H1 (cell line): ENCODE measurements around the gene PPM1G. TPM values are rescaled to one million over a fixed set of nuclear protein-coding genes. Genes with fewer than 3 reads are reported as not detected.

Experiments used
- ASH2L ChIP-seq: fragments of 200-600, 300-600 bp; sonication (generic); IDR thresholded peaks from one replicate; pipeline ENCODE4 v1.7.1; 2017; ENCODE audit warnings: low read length
- CBX5 ChIP-seq: fragments of 300-800, 300-1000 bp; sonication (generic); IDR thresholded peaks from 2 replicates; pipeline ENCODE4 v1.7.1; 2016; ENCODE audit warnings: antibody characterized with exemption, low read length, low read depth
- CHD2 ChIP-seq: IDR thresholded peaks from 2 replicates; pipeline ENCODE4 v1.6.1; 2012; ENCODE audit warnings: low read length, improper control_type of control experiment
- CTBP2 ChIP-seq: IDR thresholded peaks from 2 replicates; pipeline ENCODE4 v1.7.0; 2011; ENCODE audit warnings: borderline replicate concordance, mild to moderate bottlenecking, moderate library complexity, mixed read lengths, low read length; ENCODE audit not compliant: insufficient read depth, insufficient read length
- EP300 ChIP-seq, 2 experiments: IDR thresholded peaks; 1 replicate in 1 of 2; 2 replicates in 1 of 2; pipeline ENCODE4 v1.6.1; 2011 to 2012; ENCODE audit warnings: low read depth in 2 of 2, low read length in 2 of 2, mild to moderate bottlenecking in 2 of 2, borderline replicate concordance in 1 of 2, inconsistent platforms in 1 of 2, moderate library complexity in 1 of 2
- FOSL1 ChIP-seq: IDR thresholded peaks from 2 replicates; pipeline ENCODE4 v1.6.1; 2011; ENCODE audit warnings: mild to moderate bottlenecking, low read depth, low read length, moderate library complexity; ENCODE audit not compliant: insufficient read depth
- GTF2F1 ChIP-seq: IDR thresholded peaks from 2 replicates; pipeline ENCODE4 v1.6.1; 2012; ENCODE audit warnings: low read depth, low read length, improper control_type of control experiment, borderline replicate concordance
- KDM4A ChIP-seq: IDR thresholded peaks from one replicate; pipeline ENCODE4 v1.7.1; 2012; ENCODE audit warnings: low read depth, mild to moderate bottlenecking, moderate library complexity, low read length, inconsistent platforms; ENCODE audit not compliant: severe bottlenecking
- KDM5A ChIP-seq: fragments of 200-600 bp; IDR thresholded peaks from 2 replicates; pipeline ENCODE4 v1.7.1; 2012; ENCODE audit warnings: mild to moderate bottlenecking, low read length, inconsistent platforms, mixed read lengths
- NRF1 ChIP-seq: IDR thresholded peaks from 2 replicates; pipeline ENCODE4 v1.6.1; 2011; ENCODE audit warnings: mild to moderate bottlenecking, low read depth, low read length, improper control_type of control experiment
- PHF8 ChIP-seq: fragments of 200-600 bp; sonication (generic); conservative IDR thresholded peaks from 2 replicates; pipeline ENCODE4 v1.7.1; 2012; ENCODE audit warnings: low read depth, mild to moderate bottlenecking, inconsistent platforms, low read length, moderate library complexity
- POLR2A ChIP-seq, 2 experiments: IDR thresholded peaks; 1 replicate in 1 of 2; 2 replicates in 1 of 2; pipeline ENCODE4 v1.6.1; 2011; ENCODE audit warnings: low read depth in 2 of 2, low read length in 2 of 2, mild to moderate bottlenecking in 2 of 2; ENCODE audit errors: control extremely low read depth in 1 of 2
- POLR2AphosphoS5 ChIP-seq: IDR thresholded peaks from 2 replicates; pipeline ENCODE4 v1.6.1; 2011; ENCODE audit warnings: low read depth, low read length
- POU5F1 ChIP-seq: IDR thresholded peaks from 2 replicates; pipeline ENCODE4 v1.6.1; 2011; ENCODE audit warnings: low read depth, mild to moderate bottlenecking, low read length, moderate library complexity
- SIN3A ChIP-seq, 2 experiments: IDR thresholded peaks in 1 of 2; conservative IDR thresholded peaks in 1 of 2; 2 replicates each; pipeline ENCODE4 v1.6.1; 2011 to 2012; ENCODE audit warnings: low read length in 2 of 2, improper control_type of control experiment in 1 of 2, low read depth in 1 of 2, mild to moderate bottlenecking in 1 of 2
- SIX5 ChIP-seq: IDR thresholded peaks from 2 replicates; pipeline ENCODE4 v1.6.1; 2011; ENCODE audit warnings: mild to moderate bottlenecking, low read depth, low read length
- SP1 ChIP-seq: IDR thresholded peaks from 2 replicates; pipeline ENCODE4 v1.6.1; 2011; ENCODE audit warnings: low read depth, low read length
- ZNF274 ChIP-seq: IDR thresholded peaks from 2 replicates; pipeline ENCODE4 v1.7.0; 2012; ENCODE audit warnings: low read length, borderline replicate concordance; ENCODE audit errors: extremely low read depth
- polyA plus RNA-seq, 7 experiments: library from polyadenylated mRNA; depleted of rRNA in 3 of 7; stranded (reverse) in 5 of 7; unstranded in 2 of 7; fragments of >200 nt in 5 of 7; fragments of 200-250 nt in 2 of 7; gene quantifications; 1 replicate in 5 of 7; 2 replicates in 1 of 7; 4 replicates in 1 of 7; pipeline versions ENCODE4 v1.2.1 to v1.2.3, GENCODE V29; 2011 to 2013; ENCODE audit warnings: missing spikeins in 2 of 7, mixed read lengths in 2 of 7
- total RNA-seq: library from RNA; stranded (reverse); fragmentation: NEBNext Ultra II Directional; extraction: Animal tissue kit (Norgen Biotek cat#: 25700); gene quantifications from 2 replicates; pipeline ENCODE4 v1.2.1, GENCODE V29; 2021
- TF ChIP-seq, protein P1 (sequence below): IDR thresholded peaks from 2 replicates; pipeline ENCODE4 v1.6.1; 2011; ENCODE audit warnings: low read depth, mild to moderate bottlenecking, low read length; ENCODE audit not compliant: insufficient read depth
- TF ChIP-seq, protein P2 (sequence below), 3 experiments: IDR thresholded peaks; 1 replicate in 2 of 3; 2 replicates in 1 of 3; pipeline versions ENCODE4 v1.5.1 to v1.6.1; 2011; ENCODE audit warnings: low read length in 3 of 3, mild to moderate bottlenecking in 3 of 3, inconsistent platforms in 2 of 3, low read depth in 1 of 3, moderate library complexity in 1 of 3; ENCODE audit not compliant: insufficient read depth in 1 of 3; ENCODE audit errors: control extremely low read depth in 1 of 3
- TF ChIP-seq, protein P3 (sequence below): IDR thresholded peaks from 2 replicates; pipeline ENCODE4 v1.6.1; 2012; ENCODE audit warnings: inconsistent platforms

Gene PPM1G
- total and polyA plus RNA-seq, 2 of the 8 experiments (the other 6 are each of a cell fraction or from before 2014, with no cell fraction given), result 73.3 to 203 TPM

DNA sequence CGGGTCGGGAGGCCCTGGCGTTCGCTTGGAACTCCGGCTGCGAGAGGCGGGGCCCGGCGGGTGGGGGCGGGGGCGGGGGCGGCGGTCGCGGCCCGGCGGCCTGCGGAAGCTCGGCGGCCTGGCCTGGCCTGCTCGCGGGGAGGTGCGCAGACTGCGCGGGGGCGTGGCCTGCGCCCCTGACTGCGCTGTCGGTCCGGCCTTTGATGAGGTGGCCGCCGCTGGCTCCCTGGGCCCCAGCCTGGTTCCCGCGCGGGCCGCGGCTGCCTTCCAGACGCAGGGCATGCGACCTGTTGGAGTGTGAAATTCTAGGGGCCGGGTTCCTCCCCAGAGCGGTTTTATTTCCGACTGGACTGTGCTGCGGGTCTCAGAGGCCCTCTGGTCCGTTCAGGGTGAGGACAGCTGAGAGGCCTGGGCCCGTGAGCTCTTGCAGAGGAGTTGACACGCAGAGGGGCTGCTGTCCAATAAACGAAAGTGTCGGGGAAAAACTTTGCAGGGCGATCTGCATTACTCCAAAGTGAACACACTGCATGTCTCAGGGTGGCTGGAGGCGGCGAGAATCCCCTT lies 19.7 kb upstream of the PPM1G start (continued):
- TF ChIP-seq KDM4A, result no peak
- no peak for TF ChIP-seq FOSL1
- no peak for TF ChIP-seq ZNF274
- no peak for TF ChIP-seq CHD2
- no peak for TF ChIP-seq SIX5
- no peak for TF ChIP-seq ASH2L
- TF ChIP-seq NRF1, result peak; percentile 45; the same call in 1 of the 2 replicates
- no peak for TF ChIP-seq EP300 (IDR thresholded peaks at IDR 0.05; ENCODE audit: borderline replicate concordance in 1 of 2, low read depth in 2 of 2, low read length in 2 of 2)
- TF ChIP-seq CBX5, result no peak
- no peak for TF ChIP-seq POLR2AphosphoS5
- no peak for TF ChIP-seq GTF2F1
- no peak for TF ChIP-seq CTBP2
- TF ChIP-seq, protein P1, sequence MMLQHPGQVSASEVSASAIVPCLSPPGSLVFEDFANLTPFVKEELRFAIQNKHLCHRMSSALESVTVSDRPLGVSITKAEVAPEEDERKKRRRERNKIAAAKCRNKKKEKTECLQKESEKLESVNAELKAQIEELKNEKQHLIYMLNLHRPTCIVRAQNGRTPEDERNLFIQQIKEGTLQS, result no peak
- TF ChIP-seq SP1, result no peak
- no peak for TF ChIP-seq POU5F1
- no peak for TF ChIP-seq POLR2A (IDR thresholded peaks at IDR 0.05; ENCODE audit: control extremely low read depth in 1 of 2, low read depth in 2 of 2, low read length in 2 of 2)
- TF ChIP-seq, protein P2, sequence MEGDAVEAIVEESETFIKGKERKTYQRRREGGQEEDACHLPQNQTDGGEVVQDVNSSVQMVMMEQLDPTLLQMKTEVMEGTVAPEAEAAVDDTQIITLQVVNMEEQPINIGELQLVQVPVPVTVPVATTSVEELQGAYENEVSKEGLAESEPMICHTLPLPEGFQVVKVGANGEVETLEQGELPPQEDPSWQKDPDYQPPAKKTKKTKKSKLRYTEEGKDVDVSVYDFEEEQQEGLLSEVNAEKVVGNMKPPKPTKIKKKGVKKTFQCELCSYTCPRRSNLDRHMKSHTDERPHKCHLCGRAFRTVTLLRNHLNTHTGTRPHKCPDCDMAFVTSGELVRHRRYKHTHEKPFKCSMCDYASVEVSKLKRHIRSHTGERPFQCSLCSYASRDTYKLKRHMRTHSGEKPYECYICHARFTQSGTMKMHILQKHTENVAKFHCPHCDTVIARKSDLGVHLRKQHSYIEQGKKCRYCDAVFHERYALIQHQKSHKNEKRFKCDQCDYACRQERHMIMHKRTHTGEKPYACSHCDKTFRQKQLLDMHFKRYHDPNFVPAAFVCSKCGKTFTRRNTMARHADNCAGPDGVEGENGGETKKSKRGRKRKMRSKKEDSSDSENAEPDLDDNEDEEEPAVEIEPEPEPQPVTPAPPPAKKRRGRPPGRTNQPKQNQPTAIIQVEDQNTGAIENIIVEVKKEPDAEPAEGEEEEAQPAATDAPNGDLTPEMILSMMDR (IDR thresholded peaks at IDR 0.05; ENCODE audit: control extremely low read depth in 1 of 3, insufficient read depth in 1 of 3, low read depth in 1 of 3, low read length in 3 of 3), result no peak
- no peak for TF ChIP-seq PHF8
- TF ChIP-seq KDM5A, result 0 out of 2 replicates have a peak, but pooled peaks have one; percentile 19
- TF ChIP-seq SIN3A (conservative IDR thresholded peaks at IDR 0.05 in 1 of 2, IDR thresholded peaks at IDR 0.05 in 1 of 2; ENCODE audit: low read depth in 1 of 2, low read length in 2 of 2), result 0 out of 4 replicates have a peak, but pooled peaks of 1 of the 2 experiments have one; percentile 68
- TF ChIP-seq, protein P3, sequence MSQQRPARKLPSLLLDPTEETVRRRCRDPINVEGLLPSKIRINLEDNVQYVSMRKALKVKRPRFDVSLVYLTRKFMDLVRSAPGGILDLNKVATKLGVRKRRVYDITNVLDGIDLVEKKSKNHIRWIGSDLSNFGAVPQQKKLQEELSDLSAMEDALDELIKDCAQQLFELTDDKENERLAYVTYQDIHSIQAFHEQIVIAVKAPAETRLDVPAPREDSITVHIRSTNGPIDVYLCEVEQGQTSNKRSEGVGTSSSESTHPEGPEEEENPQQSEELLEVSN, result peak; percentile 82
